SU-DHL-6 (cell line): ENCODE data around the gene PRDM16.

Experiments
- CTCF ChIP-seq: fragments of 200-600 bp; sonication (generic); IDR thresholded peaks from one replicate; pipeline ENCODE4 v1.5.1; 2017; ENCODE audit warnings: antibody characterized with exemption, mild to moderate bottlenecking, low read length, moderate library complexity; ENCODE audit not compliant: insufficient read depth, poor library complexity, severe bottlenecking
- EZH2phosphoT487 ChIP-seq: fragments of 200-600 bp; sonication (generic), shearing (Covaris generic); conservative IDR thresholded peaks from 2 replicates; pipeline ENCODE4 v1.6.1; 2018; ENCODE audit warnings: mild to moderate bottlenecking, antibody characterized with exemption, low read length, moderate library complexity, mixed read lengths

GRCh38 chr1:3060127-3060526, 8.9 kb upstream of the PRDM16 start:
- no peak for TF ChIP-seq CTCF
- no peak for TF ChIP-seq EZH2phosphoT487
